GM18907 (cell line): Measurements from ENCODE around the gene EFR3B.
"Not testable (repeated sequence)": the region's sequence is repeated elsewhere in the genome, so short reads cannot be mapped to it uniquely, and the experiment has no call there.

ENCODE experiments used
- ATAC-seq: cut with Tn5 transposase; IDR thresholded peaks from one replicate; pipeline ENCODE4 v1.9.1; 2021; ENCODE audit warnings: mild to moderate bottlenecking, moderate library complexity; ENCODE audit not compliant: unreplicated experiment

EFR3B gene

GRCh38 chr2:25072606-25073005 lies 30.7 kb downstream of the EFR3B start:
- no peak for ATAC-seq

GRCh38 chr2:25073025-25073424 lies 31.1 kb downstream of the EFR3B start:
- ATAC-seq = no peak

- no peak for ATAC-seq
Measured at GRCh38 chr2:25073914-25074313, 32.0 kb downstream of the EFR3B start.

DNA sequence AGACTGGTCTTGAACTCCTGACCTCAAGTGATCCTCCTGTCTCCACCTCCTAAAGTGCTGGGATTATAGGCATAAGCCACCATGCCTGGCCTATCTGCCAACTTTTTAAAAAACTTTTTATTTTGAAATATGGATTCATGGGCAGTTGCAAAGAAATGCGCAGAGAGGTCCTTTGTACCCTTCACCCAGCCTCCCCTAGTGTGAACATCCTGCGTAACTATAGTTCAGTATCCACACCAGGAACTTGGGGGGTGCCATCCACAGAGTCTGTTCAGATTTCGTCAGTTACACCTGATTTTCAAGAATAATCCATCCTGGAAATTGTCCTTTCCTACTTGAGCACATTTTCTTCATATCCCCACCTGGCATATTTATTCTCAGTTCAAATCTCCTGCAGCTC lies 33.0 kb downstream of the EFR3B start:
- no peak for ATAC-seq

DNA sequence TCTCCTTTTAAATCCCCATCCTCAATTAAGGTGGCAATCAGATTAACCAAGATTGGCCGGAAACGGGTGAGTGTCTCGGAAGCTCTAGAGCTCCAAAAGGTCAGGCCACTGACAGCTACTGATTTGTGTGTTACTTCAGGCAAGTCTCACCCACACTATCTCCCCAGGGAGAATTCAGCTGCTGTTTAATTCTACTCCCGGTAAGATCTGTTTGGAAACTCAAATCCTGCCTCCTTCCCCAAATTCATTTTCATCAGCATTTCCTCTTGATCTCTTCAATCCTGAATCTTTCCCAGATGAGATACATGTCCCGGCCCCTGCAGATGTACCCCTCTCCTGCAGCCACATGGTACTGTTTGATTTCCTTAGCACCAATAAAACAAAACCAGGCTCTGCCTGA lies 34.9 kb downstream of the EFR3B start:
- ATAC-seq = no peak

DNA sequence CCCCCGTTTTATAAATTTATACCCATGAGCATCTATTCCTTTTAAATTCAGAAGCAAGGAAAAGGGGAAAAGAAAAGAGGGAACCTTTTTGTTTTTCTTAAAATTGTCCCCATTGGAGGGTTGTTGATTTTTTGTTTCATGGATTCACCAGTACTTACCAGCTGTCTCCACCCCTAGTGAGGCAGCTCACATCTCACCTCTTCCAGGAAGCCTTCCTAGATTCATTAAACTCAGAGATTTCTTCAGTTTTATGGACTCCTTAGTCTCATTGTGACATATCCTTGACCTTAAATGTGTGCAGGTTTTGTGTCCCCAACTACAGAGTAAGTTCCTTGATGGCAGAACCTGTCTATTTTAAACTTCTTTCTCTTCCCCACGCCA lies 35.9 kb downstream of the EFR3B start:
- no peak for ATAC-seq

- ATAC-seq = no peak
Measured at GRCh38 chr2:25078170-25079049, 36.5 kb downstream of the EFR3B start.

DNA sequence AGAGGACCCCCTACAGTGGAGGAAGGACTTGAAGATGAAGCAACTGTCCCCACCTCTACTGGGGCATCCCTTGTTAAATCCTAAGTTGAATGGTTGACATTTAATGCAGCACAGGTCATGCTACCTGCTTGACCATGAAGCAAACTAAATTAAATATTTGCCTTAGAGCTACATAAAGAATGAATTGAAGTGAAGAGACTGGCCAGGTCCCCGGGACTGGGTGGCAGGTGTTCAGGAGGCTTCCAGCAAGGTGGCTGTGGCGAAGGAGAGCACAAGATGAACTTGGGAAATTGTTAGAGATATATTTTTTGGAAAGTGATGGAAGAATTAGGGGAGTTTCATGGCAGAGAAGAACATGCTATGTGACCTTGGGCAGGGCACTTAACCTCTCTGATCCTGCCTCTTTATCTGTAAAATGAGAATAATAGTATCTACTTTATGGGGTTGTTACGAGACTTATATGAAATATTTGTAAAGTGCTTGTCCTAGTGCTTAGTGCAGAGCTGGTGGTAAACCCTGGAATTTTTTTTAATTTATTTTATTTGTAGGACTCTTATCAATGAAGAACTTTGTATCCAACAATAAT lies 37.3 kb downstream of the EFR3B start:
- no peak for ATAC-seq

- ATAC-seq = no peak
Measured at GRCh38 chr2:25081237-25081790, 39.4 kb downstream of the EFR3B start.

DNA sequence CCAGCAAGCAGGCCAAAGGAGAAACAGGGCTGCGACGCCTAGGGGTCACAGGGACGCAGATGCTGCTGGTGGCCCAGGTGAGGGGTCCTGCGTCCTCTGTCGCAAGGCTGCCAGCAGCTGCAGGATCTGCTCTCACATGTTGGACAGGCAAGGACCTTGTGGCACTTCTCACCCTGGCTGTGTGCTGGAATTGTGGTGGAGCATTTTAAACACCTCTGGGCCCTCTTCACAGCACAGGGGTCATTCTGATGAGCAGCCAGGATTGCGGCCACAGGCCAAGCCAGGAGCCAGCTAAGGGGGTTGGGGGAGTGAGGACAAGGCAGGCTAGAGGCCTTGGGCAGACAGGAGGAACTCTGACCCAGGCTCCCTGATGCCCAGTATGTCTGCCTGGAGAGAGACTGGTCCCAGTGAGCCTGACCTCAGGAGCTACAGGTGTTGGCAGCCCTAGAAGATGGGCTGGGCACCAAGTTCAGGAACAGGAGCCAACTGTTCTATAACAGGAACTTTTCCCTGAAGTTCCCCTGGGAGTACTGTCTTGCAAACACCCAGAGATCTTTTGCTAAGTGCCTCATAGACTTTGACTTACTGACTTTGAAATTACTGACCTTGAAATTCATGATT lies 40.2 kb downstream of the EFR3B start:
- ATAC-seq = no peak

DNA sequence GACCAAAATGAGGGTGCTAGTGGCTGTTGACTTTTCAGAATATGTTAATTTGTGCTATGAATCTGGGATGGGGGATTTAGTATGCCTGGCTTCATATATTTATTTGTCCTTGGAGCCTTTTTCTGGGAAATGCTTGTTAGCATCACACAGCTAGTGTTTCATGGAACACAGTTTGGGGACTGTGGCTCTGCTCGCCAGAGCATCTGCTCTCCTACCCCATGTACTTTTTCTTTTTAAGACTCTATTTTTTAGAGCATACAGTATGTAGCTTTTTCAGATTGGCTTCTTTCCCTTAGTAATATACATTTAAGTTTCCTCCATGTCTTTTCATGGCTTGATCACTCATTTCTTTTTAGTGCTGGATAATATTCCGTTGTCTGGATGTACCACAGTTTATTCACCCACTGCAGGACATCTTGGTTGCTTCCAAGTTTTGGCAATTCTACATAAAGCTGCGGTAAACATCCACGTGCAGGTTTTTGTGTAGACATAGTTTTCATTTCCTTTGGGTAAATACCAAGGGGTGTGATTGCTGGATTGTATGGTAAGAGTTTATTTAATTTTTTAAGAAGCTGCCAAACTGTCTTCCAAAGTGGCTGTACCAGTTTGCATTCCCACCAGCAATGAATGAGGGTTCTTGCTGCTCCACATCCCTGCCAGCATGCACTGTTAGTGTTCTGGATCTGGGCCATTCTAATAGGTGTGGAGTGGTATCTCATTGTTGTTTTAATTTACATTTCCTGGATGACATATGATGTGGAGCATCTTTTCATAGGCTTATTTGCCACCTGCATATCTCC lies 44.1 kb downstream of the EFR3B start:
- no peak for ATAC-seq

GRCh38 chr2:25088817-25089516 lies 47.1 kb downstream of the EFR3B start:
- no peak for ATAC-seq

GRCh38 chr2:25089605-25090315 lies 47.9 kb downstream of the EFR3B start:
- no peak for ATAC-seq

DNA sequence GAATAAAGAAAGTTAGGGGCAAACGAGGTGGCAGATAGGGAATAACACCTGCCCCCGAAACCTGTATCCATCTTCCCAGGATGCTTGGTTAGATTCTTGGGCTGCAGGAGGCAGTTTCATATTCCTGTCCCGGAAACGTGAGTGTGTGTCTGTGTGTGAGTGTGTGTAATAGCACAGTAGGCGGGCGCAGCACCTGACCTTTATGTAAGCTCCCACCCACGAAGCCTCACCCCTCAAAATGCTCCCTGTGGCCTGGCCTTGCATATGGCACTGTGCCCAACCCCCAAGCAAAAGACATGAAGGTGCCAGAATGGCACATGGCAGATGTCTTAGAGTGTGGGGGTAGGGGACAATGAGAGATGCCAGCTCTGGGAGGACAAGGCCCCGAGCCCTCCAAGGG lies 48.9 kb downstream of the EFR3B start:
- no peak for ATAC-seq

DNA sequence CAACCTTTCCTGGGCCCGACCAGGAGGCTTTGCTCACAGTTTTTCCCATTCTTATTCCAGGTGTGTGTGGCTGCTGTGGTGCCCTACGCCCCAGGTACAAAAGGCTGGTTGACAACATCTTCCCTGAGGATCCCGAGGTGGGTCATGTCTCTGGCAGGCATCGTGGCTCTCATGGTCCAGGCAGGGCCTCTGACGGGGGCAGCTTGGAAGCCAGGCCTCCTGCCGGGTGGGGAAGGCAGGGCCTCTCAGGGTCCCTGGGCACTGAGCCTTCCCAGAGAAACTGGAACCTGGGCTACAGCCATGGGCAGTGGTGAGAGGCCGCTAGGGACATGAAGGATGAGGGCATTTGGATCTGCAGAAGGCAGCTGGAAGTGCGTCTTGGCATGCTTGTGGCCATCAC lies 49.4 kb downstream of the EFR3B start:
- ATAC-seq = no peak

DNA sequence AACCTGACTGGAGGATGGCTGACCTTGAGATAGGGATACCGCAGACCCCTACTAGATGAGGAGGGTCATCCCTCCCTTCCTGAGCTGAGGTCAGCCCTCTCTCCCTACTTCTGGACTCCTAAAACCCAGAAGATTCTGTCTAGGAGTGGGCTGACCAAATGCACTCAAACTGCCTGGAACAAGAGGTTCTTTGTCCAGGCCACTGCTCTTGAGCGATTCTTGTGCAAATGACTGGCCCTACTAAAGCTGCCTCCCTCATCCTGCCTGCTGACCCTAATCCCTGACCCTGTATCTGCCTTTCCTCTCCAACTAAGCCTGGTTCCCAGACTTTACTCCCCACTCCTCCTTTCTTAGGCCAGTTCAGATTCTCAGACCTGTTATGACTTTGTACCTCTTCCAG lies 56.2 kb downstream of the EFR3B start:
- ATAC-seq = no peak

DNA sequence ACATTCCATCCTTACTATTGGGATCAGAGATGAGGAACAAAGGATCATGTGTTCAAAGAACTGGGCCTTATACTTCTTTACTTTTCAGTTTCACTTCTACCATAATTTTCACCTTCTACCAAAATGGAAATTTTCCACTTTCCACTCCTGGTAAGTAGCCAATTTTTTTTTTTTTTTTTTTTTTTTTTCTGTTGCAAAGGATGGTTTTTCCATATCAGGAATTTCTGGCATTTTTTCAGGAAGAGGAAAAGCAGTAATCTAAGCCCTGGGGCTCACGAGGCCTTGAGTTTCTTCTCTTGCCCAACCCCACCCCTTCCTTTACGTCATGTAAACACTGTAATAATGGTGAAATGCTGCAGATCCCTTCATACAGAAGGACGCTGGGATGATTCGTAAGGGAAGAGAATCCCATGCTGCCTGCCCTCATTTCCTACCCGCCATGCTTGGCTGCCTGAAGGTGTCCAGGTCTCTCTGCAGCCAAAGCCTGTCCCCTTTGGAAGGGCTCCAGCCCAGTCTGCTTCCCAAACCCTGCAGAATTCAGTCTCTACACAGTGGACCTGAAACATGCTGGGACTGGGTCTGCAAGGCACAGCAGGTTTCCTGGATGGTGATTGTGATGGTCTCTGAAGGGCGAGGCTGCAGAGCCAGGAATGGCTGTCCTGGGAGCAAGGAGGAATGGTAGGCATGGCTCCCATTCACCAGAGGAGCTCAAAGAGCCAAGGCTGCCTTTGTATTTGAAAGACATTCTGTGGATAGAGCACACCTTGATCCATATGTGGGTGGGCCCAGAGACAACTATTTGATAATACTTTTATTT lies 57.0 kb downstream of the EFR3B start:
- ATAC-seq = no peak

DNA sequence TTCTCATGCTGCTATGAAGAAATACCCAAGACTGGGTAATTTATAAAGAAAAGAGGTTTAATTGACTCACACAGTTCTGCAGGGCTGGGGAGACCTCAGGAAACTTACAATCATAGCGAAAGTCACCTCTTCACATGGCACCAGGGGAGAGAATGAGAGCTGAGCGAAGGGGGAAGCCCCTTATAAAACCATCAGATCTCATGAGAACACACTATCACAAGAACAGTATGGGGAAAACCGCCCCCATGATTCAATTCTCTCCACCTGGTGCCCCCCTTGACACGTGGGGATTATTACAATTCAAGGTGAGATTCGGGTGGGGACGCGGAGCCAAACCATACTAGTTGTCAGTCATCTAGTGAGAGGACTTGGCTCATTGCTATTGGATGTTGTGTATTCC lies 60.5 kb downstream of the EFR3B start:
- not testable (repeated sequence) for ATAC-seq

- no peak for ATAC-seq
Measured at GRCh38 chr2:25103287-25103871, 61.5 kb downstream of the EFR3B start.
